ENCODE results near the gene FSTL4.

The FSTL4 gene

DNA sequence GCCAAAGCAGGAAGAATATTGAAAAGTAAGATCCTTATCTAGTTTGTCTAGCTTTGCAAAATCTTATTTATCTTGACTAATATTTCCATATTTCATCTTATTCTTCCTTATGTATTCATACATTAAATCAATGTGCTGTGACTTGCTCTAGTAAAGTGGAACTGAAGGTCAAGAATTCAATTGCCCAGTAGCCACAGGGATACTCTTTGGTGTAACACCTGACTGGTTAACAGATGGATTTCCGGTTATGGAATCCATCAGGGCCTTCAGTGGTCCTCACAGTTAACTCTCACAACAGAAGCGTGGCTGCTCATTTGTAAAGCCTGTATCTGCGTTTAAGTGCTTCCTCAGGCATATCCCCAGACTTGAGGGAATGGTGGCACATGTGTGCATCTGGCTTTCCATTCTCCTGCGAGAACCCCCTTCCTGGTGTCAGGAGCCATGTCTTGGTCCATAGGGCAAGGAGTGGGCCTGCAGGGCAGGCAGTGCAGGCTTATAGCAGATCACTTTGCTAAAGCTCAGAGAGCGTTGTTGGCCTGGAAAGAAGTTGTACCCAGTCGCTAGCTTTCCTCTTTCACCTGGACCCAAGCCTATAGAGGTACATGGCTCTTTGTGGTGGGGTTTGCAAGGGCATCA, 461.3 kb downstream of the FSTL4 start:
- Histone ChIP-seq H3K36me3 (ENCODE audit: insufficient read depth, low read length) (no peaks in the 10 kb centered on the region), H4K20me1 (ENCODE audit: insufficient read depth, low read length) (no peaks in the 10 kb centered on the region), H3K27ac (ENCODE audit: low read length) (no peak overlapping the region), H3K4me1 (ENCODE audit: insufficient read depth, low read length) (peaks cover 36% of the 10 kb centered on the region), H3K4me3 (ENCODE audit: low read depth in 1 of 2, low read length in 2 of 2) (no peak overlapping the region), H3K9ac (ENCODE audit: low read depth, low read length) (no peak overlapping the region), H3K4me2 (ENCODE audit: insufficient read depth, low read length) (no peak overlapping the region), H3K9me3 (ENCODE audit: insufficient read depth, low read length, severe bottlenecking) (no peaks in the 10 kb centered on the region), H3K27me3 (ENCODE audit: insufficient read depth, low read length, poor library complexity) (no peaks in the 10 kb centered on the region), H2AFZ (ENCODE audit: low read depth, low read length) (no peak overlapping the region), H3K79me2 (ENCODE audit: insufficient read depth, low read length) (no peaks in the 10 kb centered on the region)
- TF ChIP-seq, protein P1, sequence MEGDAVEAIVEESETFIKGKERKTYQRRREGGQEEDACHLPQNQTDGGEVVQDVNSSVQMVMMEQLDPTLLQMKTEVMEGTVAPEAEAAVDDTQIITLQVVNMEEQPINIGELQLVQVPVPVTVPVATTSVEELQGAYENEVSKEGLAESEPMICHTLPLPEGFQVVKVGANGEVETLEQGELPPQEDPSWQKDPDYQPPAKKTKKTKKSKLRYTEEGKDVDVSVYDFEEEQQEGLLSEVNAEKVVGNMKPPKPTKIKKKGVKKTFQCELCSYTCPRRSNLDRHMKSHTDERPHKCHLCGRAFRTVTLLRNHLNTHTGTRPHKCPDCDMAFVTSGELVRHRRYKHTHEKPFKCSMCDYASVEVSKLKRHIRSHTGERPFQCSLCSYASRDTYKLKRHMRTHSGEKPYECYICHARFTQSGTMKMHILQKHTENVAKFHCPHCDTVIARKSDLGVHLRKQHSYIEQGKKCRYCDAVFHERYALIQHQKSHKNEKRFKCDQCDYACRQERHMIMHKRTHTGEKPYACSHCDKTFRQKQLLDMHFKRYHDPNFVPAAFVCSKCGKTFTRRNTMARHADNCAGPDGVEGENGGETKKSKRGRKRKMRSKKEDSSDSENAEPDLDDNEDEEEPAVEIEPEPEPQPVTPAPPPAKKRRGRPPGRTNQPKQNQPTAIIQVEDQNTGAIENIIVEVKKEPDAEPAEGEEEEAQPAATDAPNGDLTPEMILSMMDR (IDR thresholded peaks at IDR 0.05; ENCODE audit: borderline replicate concordance, extremely low read depth, low read length, poor library complexity, severe bottlenecking): no peak
- TF ChIP-seq EZH2 (IDR thresholded peaks at IDR 0.05; ENCODE audit: borderline replicate concordance, low read depth, low read length, severe bottlenecking): no peak
- DNase-seq: no peak
- no peak for ATAC-seq (ENCODE audit: insufficient read depth, low read depth)

DNA sequence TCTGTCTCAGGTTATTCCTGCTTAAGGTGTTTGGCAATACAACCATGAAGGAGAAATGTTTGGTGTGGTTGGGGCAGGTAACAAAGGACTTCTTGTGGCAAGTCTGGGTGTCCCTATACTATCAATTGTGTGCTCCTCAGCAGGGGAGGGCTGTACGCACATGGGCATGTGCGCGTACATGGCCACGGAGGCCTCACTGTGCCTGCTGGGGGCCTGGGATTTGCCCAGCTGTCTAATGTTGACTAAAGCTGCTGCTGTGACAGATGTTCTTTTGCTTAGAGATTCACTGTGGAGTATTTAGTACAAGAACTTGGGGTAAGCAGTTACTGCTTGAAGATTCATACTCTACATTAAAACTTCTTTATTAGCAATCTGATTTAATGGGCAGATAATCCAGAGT, 463.0 kb downstream of the FSTL4 start:
- Histone ChIP-seq H3K79me2 (ENCODE audit: insufficient read depth, low read length) (no peaks in the 10 kb centered on the region), H3K27me3 (ENCODE audit: insufficient read depth, low read length, poor library complexity) (no peaks in the 10 kb centered on the region), H2AFZ (ENCODE audit: low read depth, low read length) (no peak overlapping the region), H3K36me3 (ENCODE audit: insufficient read depth, low read length) (no peaks in the 10 kb centered on the region), H3K27ac (ENCODE audit: low read length) (peak overlapping the region; percentile 17; the same call in 1 of the 2 replicates), H3K4me1 (ENCODE audit: insufficient read depth, low read length) (peaks cover 36% of the 10 kb centered on the region), H3K9ac (ENCODE audit: low read depth, low read length) (no peak overlapping the region), H4K20me1 (ENCODE audit: insufficient read depth, low read length) (no peaks in the 10 kb centered on the region), H3K9me3 (ENCODE audit: insufficient read depth, low read length, severe bottlenecking) (peaks cover 3% of the 10 kb centered on the region), H3K4me3 (ENCODE audit: low read depth in 1 of 2, low read length in 2 of 2) (no peak overlapping the region), H3K4me2 (ENCODE audit: insufficient read depth, low read length) (no peak overlapping the region)
- DNase-seq: peak; percentile 35
- TF ChIP-seq, protein P1 (IDR thresholded peaks at IDR 0.05; ENCODE audit: borderline replicate concordance, extremely low read depth, low read length, poor library complexity, severe bottlenecking): no peak
- no peak for TF ChIP-seq EZH2 (IDR thresholded peaks at IDR 0.05; ENCODE audit: borderline replicate concordance, low read depth, low read length, severe bottlenecking)
- peak; percentile 50 for ATAC-seq (ENCODE audit: insufficient read depth, low read depth)

- DNase-seq (peak; percentile 55), ATAC-seq (ENCODE audit: insufficient read depth, low read depth) (peak; percentile 68)
- Histone ChIP-seq H3K27me3 (ENCODE audit: insufficient read depth, low read length, poor library complexity) (no peaks in the 10 kb centered on the region), H3K36me3 (ENCODE audit: insufficient read depth, low read length) (no peaks in the 10 kb centered on the region), H3K4me1 (ENCODE audit: insufficient read depth, low read length) (peaks cover 36% of the 10 kb centered on the region), H3K9ac (ENCODE audit: low read depth, low read length) (peak overlapping the region; percentile 33), H4K20me1 (ENCODE audit: insufficient read depth, low read length) (no peaks in the 10 kb centered on the region), H3K27ac (ENCODE audit: low read length) (peak overlapping the region; percentile 71), H2AFZ (ENCODE audit: low read depth, low read length) (peak overlapping the region; percentile 32; the same call in 1 of the 2 replicates), H3K79me2 (ENCODE audit: insufficient read depth, low read length) (no peaks in the 10 kb centered on the region), H3K4me2 (ENCODE audit: insufficient read depth, low read length) (peak overlapping the region; percentile 46), H3K4me3 (ENCODE audit: low read depth in 1 of 2, low read length in 2 of 2) (no peak overlapping the region), H3K9me3 (ENCODE audit: insufficient read depth, low read length, severe bottlenecking) (peaks cover 7% of the 10 kb centered on the region)
- TF ChIP-seq, protein P1 (IDR thresholded peaks at IDR 0.05; ENCODE audit: borderline replicate concordance, extremely low read depth, low read length, poor library complexity, severe bottlenecking): no peak
These were observed 464.4 kb downstream of the FSTL4 start for GRCh38 chr5:133147815-133148567.
